ENCODE results near the gene AQP12A. TPM values are rescaled to one million over a fixed set of nuclear protein-coding genes. Genes with fewer than 3 reads are reported as not detected.
A peak's percentile ranks its signal among the peaks of the same experiment; 100 is the strongest.

The AQP12A gene
- total and polyA plus RNA-seq, 11 donors, result not detected

- 82 to 86% (median 84%) methylated on average over 18 to 25 of the region's 25 CpGs for WGBS, 4 donors
- DNase-seq, result peak in 1 of 5 donors; percentile 58
Observed at GRCh38 chr2:240713071-240713927, 21.6 kb downstream of the AQP12A start.

DNA sequence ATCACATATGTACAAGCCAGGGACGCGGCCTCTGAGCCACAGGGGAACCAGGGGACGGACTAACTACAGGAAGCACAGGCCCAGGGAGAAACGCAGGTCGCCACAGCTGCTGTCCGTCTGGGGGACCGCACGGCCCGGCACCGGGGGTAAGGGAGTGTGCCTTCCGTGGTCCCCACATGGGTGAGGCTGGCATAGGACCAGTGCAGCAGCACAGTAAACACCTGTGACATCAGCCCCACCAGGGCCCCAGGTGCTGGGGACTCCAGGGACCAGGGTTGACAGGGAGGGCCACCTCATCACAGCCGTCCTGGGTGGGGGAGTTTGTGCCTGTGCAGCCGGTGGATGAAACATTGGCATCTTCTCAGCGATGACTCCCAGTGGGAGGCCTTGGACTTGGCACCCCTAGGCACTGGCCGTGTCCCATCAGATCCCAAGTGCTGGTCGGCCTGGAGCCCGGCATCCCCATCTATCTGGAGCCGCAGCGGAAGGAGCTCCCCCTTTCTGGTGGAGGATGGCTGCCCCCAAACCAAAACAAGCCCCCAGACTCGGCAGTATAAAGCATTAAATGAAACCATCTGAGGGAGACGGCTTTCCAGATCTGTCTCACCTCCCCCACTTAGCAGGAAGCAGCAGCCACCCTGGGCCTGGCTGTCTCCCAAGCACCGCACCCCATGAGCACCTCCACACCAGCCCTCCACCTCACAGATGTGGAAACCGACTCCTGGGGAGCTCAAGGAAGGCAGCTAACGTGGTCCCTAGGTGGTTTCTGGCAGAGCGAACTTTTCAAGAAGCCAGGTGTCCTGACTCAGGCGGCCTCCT is 22.5 kb downstream of the AQP12A start:
- ATAC-seq (no peak), DNase-seq (peak in 1 of 5 donors; percentile 33)
- Histone ChIP-seq H3K9me3 (no peaks in the 10 kb centered on the region), H3K4me3 (no peak overlapping the region), H3K27me3 (peaks cover 0 to 28% (median 0%) of the 10 kb centered on the region in 9 donors), H3K4me1 (no peaks in the 10 kb centered on the region), H3K36me3 (no peaks in the 10 kb centered on the region), H3K27ac (no peak overlapping the region)
- no peak for TF ChIP-seq POLR2A (IDR thresholded peaks at IDR 0.05)
- TF ChIP-seq, protein P1, sequence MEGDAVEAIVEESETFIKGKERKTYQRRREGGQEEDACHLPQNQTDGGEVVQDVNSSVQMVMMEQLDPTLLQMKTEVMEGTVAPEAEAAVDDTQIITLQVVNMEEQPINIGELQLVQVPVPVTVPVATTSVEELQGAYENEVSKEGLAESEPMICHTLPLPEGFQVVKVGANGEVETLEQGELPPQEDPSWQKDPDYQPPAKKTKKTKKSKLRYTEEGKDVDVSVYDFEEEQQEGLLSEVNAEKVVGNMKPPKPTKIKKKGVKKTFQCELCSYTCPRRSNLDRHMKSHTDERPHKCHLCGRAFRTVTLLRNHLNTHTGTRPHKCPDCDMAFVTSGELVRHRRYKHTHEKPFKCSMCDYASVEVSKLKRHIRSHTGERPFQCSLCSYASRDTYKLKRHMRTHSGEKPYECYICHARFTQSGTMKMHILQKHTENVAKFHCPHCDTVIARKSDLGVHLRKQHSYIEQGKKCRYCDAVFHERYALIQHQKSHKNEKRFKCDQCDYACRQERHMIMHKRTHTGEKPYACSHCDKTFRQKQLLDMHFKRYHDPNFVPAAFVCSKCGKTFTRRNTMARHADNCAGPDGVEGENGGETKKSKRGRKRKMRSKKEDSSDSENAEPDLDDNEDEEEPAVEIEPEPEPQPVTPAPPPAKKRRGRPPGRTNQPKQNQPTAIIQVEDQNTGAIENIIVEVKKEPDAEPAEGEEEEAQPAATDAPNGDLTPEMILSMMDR (IDR thresholded peaks at IDR 0.05), result no peak
- intact Hi-C loops (cut with DNase I), result no loop called here
- 58 to 71% (median 67%) methylated on average over 17 to 26 of the region's 26 CpGs for WGBS, 4 donors

More at GRCh38 chr2:240713071-240713927, 21.6 kb downstream of the AQP12A start:
- Histone ChIP-seq H3K27ac (no peak overlapping the region), H3K27me3 (peaks cover 0 to 35% (median under 1%) of the 10 kb centered on the region in 9 donors), H3K4me1 (no peaks in the 10 kb centered on the region), H3K4me3 (no peak overlapping the region), H3K36me3 (no peaks in the 10 kb centered on the region), H3K9me3 (no peaks in the 10 kb centered on the region)
- intact Hi-C loops (cut with DNase I), result no loop called here
- ATAC-seq, result no peak
- TF ChIP-seq POLR2A (IDR thresholded peaks at IDR 0.05), result no peak
- TF ChIP-seq, protein P1 (IDR thresholded peaks at IDR 0.05), result no peak

GRCh38 chr2:240714747-240715725 is 23.4 kb downstream of the AQP12A start:
- no peaks in the 10 kb centered on the region for H3K9me3 ChIP-seq
- no peak overlapping the region for H3K27ac ChIP-seq
- peaks cover 0 to 21% (median 0%) of the 10 kb centered on the region in 9 donors for H3K27me3 ChIP-seq
- ATAC-seq (no peak), DNase-seq (peak in 1 of 5 donors; percentile 50)
- 68 to 81% (median 72%) methylated on average over 14 to 23 of the region's 23 CpGs for WGBS, 4 donors
- H3K36me3 ChIP-seq, result no peaks in the 10 kb centered on the region
- TF ChIP-seq POLR2A (IDR thresholded peaks at IDR 0.05), result no peak
- TF ChIP-seq, protein P1 (IDR thresholded peaks at IDR 0.05), result no peak
- H3K4me1 ChIP-seq, result no peaks in the 10 kb centered on the region
- no peak overlapping the region for H3K4me3 ChIP-seq
- intact Hi-C loops (cut with DNase I), result no loop called here

Data from heart left ventricle (tissue), 16 donors.